Amniotic epithelial cell (primary cell): Measurements from ENCODE around the gene TAP2.

Experiments used
- DNase-seq: peaks from one replicate; pipeline ENCODE4 v3.0.0-alpha.2; 2010; ENCODE audit warnings: low read depth

TAP2 gene

DNA sequence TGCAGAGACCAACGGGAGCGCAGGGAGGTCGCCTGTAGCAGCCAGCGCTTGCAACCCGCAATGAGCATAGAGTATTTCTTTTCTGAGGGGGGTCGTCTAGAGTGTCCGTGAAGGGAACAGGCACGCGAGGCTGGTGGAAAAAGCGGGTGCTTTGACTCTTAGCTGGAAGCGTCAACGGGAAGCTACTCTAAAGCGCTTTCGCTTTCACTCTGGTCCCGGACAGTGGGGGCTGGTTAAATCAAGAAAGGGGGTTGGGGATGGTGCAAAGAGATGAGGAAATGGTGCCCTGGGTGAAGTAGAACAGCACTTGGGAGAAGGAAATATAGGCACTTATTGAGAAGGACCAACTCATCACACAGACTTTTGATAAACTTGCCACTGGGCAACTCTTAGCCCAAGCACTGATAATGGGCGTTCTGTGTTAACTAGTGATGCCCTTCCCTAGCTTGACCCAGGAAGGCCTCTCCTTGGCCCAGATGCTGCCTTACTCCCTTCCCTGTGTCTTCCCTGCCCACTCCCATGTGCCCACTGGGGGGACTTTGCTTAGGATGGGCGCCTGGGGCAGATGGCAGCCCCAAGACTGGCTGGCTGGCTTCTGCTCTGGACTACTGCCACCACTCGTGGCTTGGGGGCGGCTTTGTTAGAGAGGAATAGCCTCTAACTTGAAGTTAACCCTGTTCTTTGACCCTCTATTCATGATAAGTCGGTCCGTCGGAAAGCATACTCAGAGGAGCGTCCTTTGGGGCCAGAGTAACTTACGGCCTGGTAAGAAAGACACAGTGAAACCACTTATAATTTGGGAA, 16.0 kb upstream of the TAP2 start:
- DNase-seq, result peak; percentile 31

DNA sequence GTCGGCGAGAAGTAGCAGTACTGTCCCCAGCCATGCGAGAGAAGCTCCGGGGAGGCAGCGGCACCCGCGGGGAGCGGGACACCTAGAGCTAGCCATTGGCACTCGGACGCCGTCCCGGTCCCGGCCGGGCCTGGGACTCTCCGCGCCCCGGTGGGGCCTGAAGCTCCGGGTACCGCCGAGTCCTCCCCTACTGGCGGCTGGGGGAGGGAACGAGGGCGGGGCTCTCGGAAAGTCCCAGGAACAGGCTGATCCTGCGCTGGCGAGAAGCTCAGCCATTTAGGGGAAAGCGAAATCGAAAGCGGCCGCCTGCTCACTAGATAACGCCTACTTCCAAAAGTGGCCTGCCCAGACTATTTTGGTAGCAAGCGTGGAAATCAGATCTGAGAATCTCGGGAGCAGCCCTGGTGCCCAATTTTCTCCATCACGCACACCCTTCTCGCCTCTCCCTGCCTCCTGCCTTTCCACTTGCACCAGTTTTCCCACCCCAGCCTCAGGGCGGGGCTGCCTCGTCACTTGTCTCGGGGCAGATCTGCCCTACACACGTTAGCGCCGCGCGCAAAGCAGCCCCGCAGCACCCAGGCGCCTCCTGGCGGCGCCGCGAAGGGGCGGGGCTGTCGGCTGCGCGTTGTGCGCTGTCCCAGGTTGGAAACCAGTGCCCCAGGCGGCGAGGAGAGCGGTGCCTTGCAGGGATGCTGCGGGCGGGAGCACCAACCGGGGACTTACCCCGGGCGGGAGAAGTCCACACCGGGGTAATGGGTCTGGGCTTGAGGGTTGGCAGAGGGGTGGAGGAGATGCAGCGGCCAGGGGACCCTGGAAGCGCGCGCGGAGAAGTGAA, 15.2 kb upstream of the TAP2 start, which contains the start of the genes PSMB9 and TAP1:
TSS of gene PSMB9 (plus strand) at position 652 of the 835 bp plus-strand sequence. CDS start at position 690, 38 bp downstream.
TSS of gene TAP1 (minus strand) at position 164 of the 835 bp plus-strand sequence. CDS start at position 96, 68 bp downstream.
- peak; percentile 87 for DNase-seq

DNA sequence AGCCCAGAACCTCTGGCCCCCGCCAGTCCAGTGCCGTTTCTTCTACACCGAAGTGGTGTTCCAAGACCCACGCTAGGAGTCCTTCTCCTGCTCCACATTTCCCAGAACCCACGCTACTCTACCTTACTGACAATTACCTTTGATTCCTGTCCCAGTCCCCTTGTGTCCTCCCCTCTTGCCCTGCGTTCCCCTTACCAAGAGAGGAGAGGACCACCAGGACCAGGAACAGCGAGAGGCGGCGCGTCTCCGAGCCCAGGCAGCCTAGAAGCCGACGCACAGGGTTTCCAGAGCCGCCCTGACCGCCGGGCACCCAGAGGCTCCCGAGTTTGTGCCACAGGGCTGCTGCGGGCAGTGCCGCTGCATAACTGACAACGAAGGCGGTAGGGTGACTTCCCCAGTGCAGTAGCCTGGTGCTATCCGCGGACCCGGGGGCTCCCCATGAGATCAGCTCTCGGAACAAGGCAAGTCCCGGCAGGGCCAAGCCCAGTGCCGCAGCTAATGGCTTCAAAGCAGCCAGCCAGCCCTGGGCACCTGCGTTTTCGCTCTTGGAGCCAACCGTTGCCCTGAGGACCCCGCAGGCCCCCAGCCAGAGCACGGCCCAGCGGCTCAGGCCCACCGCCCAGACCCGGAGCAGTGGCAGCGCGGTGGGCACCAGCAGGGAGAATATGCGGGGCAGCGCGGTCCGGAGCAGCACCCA, 14.5 kb upstream of the TAP2 start:
- peak; percentile 24 for DNase-seq

DNA sequence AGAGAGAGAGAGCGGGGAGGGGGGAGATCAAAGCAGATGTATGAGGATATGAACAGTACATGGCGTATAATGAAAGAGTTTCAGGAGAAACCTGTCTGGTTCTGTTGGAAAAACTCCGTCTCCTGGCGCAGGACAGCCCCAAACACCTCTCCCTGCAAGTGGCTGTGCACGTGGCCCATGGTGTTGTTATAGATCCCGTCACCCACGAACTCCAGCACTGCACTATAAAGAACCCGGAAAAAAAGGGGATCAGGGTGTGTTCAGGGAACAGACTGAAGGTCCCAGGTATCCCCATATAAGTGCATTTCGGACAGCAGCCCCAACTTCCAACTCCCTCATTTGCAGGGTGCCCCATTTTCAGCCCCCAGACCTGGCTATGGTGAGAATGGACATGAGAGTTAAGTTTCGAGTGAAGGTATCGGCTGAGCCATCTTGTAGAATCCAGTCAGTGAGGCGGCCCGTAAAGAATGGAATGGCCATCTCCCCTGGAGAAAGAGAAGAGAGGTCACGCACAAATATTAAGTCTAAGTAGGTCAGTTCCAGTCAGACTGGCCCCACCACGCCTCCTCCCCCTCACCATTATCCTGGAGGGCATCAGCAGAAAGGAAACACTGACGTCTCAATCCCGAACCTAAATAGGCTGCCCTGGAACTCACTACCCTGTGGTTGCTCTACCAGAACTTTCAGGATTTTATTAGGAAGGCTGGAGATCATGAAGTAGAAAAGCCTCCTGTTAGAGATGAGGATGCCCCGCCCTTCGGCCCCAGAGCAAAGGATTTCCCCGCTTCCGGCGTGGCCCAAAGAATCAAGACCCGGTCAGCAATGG, 13.7 kb upstream of the TAP2 start:
- no peak for DNase-seq

DNA sequence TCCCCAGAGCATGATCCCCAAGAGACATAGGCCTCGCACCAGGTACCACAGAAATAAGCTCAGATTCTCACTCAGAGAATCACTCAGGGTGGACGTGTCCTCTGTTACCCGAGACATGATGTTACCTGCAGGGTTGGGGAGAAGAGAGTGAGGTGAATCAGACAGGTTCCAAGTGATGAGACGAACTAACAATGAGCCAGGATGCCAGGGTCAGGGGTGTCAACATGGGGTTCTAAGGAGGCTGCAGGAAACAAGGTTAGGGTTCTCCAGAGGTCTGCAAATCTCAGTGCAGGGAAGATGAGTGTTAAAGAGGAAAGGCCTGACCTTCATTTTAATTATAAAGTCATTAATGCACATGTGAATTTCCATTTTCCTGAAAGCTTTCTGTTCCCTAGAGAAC, 12.5 kb upstream of the TAP2 start:
- DNase-seq, result no peak

DNA sequence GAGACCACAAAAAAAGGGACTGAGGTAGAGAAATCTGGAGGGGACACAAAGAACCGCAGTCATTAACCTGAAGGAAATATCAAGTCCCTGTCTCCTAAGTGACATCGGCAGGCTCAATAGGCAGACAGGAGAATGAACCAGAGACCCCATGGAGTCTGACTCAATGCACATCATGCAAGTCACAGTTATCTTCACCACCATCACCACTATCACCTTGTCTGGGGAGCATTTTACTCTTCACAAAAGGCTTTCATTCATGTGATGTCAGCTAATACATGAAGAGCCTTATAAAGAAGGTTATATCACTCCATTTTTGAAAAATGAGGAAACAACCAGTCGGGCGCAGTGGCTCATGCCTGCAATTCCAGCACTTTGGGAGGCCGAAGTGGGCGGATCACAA, 10.6 kb upstream of the TAP2 start:
- DNase-seq, result no peak

DNA sequence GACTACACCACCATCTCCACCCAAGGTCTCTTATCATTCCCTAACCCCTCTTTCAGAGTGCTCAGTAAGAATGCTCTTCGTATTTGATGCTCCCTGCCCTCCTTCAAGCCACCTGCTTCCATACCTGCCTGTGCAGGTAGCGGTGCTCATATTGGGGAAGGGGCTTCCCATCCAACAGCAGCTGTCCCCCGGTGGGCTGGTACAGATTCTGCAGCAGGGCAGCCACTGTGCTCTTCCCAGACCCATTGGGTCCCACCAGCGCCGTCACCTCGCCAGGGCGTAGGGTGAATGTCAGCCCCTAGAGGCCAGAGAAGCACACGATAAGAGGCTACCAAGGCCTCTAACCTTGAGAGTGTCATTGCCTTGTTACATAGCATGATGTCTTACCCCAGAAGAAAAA, 9.3 kb upstream of the TAP2 start:
- no peak for DNase-seq

DNA sequence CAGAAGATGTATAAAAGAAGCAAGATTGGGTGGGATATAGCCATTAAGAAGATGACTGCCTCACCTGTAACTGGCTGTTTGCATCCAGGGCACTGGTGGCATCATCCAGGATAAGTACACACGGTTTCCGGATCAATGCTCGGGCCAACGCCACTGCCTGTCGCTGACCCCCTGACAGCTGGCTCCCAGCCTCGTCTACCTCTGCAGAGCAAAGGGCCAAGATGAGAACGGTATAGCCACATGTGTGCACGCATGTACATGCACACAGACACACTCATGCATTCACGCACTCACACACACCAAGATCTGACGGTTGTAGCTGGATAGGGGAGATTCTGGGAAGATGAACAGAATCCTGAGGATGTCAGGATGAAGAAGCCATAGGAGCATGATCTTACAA, 8.5 kb upstream of the TAP2 start:
- DNase-seq, result no peak

DNA sequence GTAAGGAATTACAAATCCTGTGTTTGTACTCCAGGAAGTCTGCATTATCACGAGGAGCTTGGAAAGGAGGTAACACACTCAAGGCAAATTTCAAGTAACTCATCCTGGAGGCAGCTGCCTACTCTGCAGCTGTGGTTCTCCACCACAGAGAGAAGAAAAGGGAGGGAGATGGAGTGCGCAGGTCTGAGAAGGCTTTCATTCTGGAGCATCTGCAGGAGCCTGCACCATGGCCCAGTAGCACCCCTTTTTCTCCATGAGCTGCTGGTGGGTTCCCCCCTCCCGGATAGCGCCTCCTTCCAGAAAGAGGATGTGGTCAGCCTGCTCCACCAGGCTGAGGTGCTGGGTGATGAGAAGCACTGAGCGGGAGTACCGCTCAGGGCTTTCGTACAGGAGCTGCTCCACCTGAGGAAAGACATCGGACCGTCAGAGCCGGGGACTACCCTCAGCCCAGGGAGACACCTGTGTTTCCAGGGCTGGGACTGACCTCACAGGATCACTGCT, 6.9 kb upstream of the TAP2 start:
- DNase-seq, result no peak

DNA sequence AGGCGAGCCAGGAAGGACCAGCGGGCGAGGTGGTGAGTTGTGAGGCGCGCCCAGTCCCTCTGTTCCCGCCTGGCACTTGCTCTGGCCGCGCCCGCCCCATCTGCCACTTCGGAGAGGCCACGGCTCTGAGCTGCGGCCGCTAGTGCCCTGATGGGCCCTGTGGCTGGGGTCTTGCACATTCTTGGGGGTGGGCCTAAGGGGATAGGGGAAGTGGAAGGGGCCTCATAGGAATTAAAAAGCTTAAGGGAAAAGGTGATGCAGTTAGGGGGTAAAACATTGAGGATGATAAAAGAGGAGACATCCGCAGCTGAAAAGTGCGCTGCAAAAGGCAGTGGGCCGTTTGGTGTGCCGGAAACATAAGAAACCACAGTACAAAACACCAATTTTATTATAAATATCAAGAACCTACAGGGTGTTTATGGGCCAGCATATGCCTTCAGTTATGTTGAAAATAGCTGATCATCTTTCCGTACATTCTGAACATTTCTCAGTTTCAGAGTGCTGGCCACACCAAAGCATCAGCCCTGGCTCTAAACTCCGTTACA, 6.4 kb upstream of the TAP2 start:
- no peak for DNase-seq

DNA sequence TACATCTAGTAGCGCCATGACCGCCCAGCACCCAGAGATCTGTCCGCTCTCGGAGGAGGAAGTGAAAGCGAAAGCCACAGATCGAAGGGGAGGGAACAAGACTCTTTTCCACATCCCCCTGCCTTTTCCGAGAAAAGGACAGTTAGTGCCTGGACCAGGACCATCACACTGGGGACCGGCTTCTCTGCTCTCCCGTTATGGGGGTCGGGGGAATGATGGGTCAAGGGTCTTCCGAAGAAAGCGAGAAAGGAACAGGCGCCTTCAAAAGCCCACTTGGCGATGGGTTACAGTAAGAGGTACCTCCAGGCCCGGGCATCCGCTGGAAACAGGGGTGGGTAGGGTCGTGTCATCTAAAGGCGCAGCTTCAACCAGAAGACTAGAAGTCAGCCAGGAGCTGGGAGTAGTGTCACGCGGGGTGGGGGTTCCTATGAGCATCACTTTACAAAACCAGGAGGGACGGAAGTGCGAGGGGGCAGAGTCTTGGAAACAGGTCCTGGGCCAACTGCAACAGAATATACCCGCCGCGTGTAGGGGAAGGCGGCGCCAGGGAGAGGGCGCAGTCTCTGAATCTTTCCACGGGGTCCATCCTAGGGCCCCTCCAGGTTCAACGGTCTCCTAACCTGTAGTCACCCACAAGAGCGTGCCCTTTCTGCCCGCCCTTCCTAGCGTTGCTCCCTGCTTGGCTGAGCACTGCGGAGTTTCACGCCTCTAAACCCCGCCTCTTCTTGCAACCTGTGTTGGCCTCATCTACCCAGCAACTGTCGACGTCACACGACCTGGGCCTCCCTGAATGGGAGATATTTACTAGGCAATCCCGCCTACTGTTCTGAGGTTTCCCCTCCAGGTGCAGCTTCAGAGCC, 5.7 kb upstream of the TAP2 start, which contains the start of gene PSMB8:
TSS of gene PSMB8 (minus strand) at position 69 of the 860 bp plus-strand sequence. CDS start at position 18, 51 bp downstream.
- DNase-seq, result peak; percentile 93

DNA sequence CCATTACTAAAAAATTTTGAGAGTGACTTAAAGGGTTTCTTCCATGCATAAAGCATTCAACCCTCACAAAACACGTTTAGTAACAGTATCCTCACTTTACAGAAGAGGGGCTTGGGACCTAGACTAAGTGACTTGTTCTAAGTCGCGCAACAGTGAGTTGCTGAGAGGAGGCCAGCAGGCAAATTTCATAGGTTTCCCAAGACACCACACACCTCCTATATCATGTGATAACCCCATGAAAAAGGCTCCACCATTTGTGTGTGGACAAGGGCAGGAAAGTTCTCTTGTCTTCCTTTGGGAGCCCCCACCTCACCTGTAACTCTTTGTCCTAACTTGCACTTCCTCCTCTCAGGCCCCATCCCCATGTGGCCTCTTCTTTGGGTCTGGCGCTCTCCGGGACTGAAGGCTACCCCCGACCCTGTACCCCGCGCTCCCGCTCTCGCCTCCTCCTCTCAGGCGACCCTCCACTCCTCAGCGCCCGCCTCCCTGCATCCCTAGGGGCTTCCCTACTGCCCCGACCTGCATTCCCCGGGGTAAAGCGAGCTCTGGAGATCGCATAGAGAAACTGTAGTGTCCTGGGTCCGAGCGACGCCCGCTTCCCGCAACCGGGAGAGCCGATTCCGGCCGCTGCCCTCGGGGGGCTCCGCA, 4.9 kb upstream of the TAP2 start:
- DNase-seq, result peak; percentile 21

DNA sequence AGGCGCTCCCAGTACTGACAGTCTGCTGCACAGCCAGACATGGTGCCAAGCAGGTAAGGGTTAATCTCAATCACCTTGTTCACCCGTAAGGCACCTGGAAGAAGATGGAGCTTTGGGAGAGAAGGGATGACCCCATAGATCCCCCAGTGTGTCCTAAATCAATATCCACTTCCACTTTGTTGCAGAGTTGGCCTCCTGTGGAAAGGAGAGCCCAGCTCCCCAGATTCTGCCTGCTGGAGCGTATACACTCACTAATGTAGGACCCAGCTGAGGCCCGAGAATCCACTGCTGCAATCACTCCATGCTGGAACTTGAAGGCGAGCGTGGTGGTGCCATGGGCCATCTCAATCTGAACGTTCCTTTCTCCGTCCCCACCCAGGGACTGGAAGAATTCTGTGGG, 4.2 kb upstream of the TAP2 start:
- no peak for DNase-seq

DNA sequence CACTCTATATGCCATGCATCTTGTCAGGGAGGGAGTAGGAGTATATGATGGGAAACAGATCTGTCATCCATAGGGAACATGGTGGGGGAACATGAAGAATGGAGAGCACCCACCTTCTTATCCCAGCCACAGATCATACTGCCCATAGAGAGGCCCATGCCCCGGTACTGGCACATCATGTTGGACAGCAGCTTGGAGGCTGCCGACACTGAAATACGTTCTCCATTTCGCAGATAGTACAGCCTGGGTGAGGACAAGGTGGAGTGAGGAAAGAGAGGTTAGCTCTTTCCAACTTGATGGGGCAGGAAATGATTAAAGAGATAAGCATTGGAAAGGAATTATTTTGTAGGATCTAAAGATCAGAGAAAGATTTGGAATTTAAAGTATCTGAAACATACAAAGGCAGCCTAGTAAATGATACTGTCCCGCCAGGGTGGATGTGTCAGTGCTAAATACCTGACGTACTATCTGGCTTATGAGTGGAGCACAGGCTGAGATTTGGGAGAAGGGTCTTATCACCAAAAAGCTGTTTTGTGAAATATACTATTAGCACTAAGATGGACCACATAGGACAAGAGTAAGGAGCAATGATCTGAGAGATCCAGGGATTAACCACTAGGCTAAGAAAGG, 3.6 kb upstream of the TAP2 start:
- no peak for DNase-seq

DNA sequence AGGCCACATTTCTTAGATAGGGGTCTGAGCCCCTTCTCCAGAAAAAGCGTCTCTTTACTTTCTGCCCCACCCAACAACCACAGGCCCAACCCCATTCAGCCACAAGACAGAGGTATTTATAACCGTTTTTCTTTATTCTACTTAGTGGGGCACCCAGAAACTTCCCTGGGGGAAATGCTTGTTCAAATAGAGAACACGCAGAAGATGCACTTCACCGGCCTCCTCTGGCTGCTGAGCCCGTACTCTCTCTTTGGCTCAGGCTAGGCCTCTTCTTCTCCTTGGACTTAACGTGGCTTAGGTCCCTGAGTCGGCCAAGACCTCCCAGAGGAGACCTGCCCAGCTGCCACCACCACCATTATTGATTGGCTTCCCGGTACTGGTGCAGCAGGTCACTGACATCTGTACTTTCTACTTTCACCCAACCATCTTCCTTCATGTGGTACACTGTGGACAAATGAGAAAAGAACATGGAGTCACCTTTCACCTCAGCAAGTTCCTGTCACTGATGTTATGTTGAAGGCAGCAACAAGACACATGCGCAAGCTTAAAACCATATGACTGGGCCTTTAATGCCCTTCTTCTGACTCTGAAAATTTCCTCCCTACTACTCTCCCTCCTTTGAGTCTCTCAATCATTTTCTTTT, 2.2 kb upstream of the TAP2 start:
- no peak for DNase-seq

DNA sequence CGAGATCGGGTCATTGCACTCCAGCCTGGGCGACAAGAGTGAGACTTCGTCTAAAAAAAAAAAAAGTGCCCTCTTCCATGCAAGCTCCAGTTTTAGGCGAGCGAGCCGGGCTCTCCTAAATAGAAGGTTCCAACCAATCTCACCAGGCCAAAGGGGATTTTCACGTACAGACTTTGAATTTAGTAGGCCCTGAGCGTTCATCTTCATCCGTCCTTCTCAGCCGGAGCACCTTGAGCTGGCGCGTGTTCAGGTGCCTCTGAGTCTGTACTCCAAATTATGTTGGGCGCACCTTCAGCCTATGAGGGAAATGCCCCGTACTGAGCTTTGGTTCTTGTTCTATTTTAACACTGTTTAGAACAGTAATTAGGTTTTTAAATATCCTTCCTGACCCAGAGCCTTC, 817 bp upstream of the TAP2 start:
- no peak for DNase-seq

DNA sequence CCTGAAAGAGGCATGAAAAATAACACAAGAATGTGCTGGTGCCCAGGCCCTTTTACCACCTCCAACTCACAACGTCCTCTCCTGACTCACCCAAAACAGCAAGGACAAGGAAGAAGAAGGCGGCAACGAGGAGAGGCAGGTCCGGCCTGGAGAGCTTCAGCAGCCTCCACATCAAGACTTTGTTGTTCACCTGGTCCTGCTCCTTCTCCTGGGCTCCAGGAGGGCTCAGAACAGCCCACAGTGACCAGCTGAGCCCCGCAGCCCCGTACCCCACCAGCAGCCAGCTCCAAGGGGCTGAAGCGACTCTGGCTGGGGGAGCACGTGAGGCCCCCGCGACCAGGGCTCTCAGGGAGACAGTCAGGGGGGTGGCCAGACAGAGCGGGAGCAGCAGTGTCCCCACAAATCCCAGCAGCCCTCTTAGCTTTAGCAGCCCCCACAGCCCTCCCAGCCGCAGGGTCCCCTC, 857 bp downstream of the TAP2 start:
- peak; percentile 19 for DNase-seq

DNA sequence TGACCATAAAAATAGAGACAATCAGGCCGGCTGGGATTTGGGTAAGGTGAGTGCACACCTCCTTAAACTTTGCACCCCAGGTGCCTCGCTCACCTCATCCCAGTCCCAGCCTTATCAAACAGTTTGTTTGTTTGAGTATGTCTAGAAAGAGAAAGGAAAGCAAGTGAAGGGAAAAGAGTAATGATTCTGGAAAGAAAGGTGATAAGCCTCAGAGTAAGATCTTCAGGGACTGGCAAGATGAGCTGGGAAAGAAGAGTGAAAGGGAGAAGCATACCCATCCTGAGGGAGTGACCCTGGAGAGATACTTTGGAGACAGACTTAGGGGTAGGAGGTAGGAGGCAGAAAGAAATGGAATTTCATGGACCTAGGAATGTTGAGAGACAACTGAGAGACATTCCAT, 1.7 kb downstream of the TAP2 start:
- no peak for DNase-seq
